Tibial nerve (tissue), 4 donors: ENCODE measurements around the gene PDZD8.

Experiments
- CTCF ChIP-seq, 5 experiments: fragments of 200-600 bp in 3 of 5; fragments of 450-650 bp in 2 of 5; sonication (generic) in 3 of 5; IDR thresholded peaks; one replicate each; pipeline ENCODE4 v1.5.1; 2016 to 2019; ENCODE audit warnings: antibody characterized with exemption in 5 of 5, mild to moderate bottlenecking in 3 of 5, moderate library complexity in 2 of 5
- EP300 ChIP-seq, 2 donors: sonication (generic); formaldehyde crosslinking; IDR thresholded peaks; one replicate each; pipeline ENCODE4 v1.6.1; 2017; ENCODE audit warnings: antibody characterized with exemption in 2 of 2, mild to moderate bottlenecking in 1 of 2
- POLR2A ChIP-seq, 2 donors: fragments of 450-650 bp; IDR thresholded peaks; one replicate each; pipeline ENCODE4 v1.6.1; 2017; ENCODE audit warnings: antibody characterized with exemption in 2 of 2, mild to moderate bottlenecking in 2 of 2, moderate library complexity in 2 of 2

- TF ChIP-seq EP300 (IDR thresholded peaks at IDR 0.05), result no peak
- TF ChIP-seq CTCF (IDR thresholded peaks at IDR 0.05), result no peak
- no peak for TF ChIP-seq POLR2A (IDR thresholded peaks at IDR 0.05)
These were observed 35.3 kb upstream of the PDZD8 start for GRCh38 chr10:117410557-117410956.
